Breast epithelium (tissue), 3 donors: ENCODE results near the gene METTL14.

Experiments used
- POLR2A ChIP-seq: fragments of 450-650 bp; IDR thresholded peaks from one replicate; pipeline ENCODE4 v1.6.1; 2016; ENCODE audit warnings: antibody characterized with exemption, mild to moderate bottlenecking, moderate library complexity
- TF ChIP-seq, protein P1 (sequence below), 3 donors: fragments of 450-650 bp; IDR thresholded peaks; one replicate each; pipeline ENCODE4 v1.5.1; 2016 to 2017; ENCODE audit warnings: antibody characterized with exemption in 3 of 3, mild to moderate bottlenecking in 3 of 3, moderate library complexity in 3 of 3

DNA sequence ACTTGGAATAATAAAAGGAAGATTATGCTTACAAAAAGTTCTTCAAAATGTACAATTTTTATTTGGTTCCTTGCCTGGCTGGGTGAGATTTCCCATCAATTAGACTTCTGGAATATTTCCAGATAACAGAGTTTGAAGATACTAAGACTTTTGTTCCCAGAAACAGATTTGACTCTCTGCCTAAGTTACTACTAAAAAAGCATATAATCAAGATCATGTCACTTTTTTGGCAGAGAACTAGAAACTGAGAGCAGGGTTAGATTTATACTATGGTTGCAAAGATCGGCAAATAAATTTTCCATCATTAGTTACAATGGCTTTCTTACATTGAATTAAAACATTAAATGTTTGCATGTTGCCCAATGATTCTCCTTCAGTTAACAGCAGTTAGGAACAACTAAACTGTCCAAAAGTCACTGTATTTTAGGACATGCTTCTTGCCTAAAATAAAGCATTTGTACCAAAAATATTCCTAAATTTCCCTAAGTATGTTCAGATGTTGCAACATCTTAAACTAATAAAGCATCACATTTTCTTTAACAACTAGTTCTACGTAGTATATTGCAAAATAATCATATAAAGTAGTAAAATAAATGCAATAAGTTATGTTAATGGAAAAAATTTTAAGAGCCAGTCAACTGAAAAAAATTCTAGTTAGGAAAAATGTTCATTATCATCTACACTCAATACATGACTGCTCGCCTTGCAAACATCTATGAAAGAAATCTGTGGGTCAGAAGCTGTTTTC, 77.7 kb downstream of the METTL14 start:
- TF ChIP-seq, protein P1, sequence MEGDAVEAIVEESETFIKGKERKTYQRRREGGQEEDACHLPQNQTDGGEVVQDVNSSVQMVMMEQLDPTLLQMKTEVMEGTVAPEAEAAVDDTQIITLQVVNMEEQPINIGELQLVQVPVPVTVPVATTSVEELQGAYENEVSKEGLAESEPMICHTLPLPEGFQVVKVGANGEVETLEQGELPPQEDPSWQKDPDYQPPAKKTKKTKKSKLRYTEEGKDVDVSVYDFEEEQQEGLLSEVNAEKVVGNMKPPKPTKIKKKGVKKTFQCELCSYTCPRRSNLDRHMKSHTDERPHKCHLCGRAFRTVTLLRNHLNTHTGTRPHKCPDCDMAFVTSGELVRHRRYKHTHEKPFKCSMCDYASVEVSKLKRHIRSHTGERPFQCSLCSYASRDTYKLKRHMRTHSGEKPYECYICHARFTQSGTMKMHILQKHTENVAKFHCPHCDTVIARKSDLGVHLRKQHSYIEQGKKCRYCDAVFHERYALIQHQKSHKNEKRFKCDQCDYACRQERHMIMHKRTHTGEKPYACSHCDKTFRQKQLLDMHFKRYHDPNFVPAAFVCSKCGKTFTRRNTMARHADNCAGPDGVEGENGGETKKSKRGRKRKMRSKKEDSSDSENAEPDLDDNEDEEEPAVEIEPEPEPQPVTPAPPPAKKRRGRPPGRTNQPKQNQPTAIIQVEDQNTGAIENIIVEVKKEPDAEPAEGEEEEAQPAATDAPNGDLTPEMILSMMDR (IDR thresholded peaks at IDR 0.05): no peak
- TF ChIP-seq POLR2A: no peak
